OCI-LY1 (cell line): Measurements from ENCODE around the gene SLC43A3.

Experiments
- H2AFZ ChIP-seq: fragments of 200-600 bp; sonication (generic), shearing (Covaris generic); 2 replicates; pipeline ENCODE4 v1.6.0; 2014; ENCODE audit warnings: antibody characterized with exemption, mild to moderate bottlenecking, low read length
- H3F3A ChIP-seq: fragments of 200-600 bp; sonication (generic), shearing (Covaris generic); 2 replicates; pipeline ENCODE4 v1.6.0; 2014; ENCODE audit warnings: mild to moderate bottlenecking, antibody characterized with exemption, low read length, moderate library complexity; ENCODE audit not compliant: insufficient read depth
- H3K27ac ChIP-seq: fragments of 200-600 bp; sonication (generic); 2 replicates; pipeline ENCODE4 v1.5.1; 2014; ENCODE audit warnings: low read length, mixed run types, mild to moderate bottlenecking, low read depth; ENCODE audit not compliant: poor library complexity, severe bottlenecking
- H3K27me3 ChIP-seq: fragments of 200-600 bp; sonication (generic); 2 replicates; pipeline ENCODE4 v1.6.0; 2014; ENCODE audit warnings: antibody characterized with exemption, mild to moderate bottlenecking, low read length, moderate library complexity; ENCODE audit not compliant: insufficient read depth
- H3K36me3 ChIP-seq: fragments of 200-600 bp; sonication (generic); 2 replicates; pipeline ENCODE4 v1.6.1; 2014; ENCODE audit warnings: mild to moderate bottlenecking, antibody characterized with exemption, low read length, moderate library complexity, mixed read lengths; ENCODE audit not compliant: insufficient read depth
- H3K4me1 ChIP-seq: fragments of 200-600 bp; sonication (generic); 2 replicates; pipeline ENCODE4 v1.5.1; 2014; ENCODE audit warnings: mild to moderate bottlenecking, low read length, moderate library complexity; ENCODE audit not compliant: insufficient read depth, severe bottlenecking
- H3K4me2 ChIP-seq: fragments of 200-600 bp; sonication (generic), shearing (Covaris generic); 2 replicates; pipeline ENCODE4 v1.6.1; 2014; ENCODE audit warnings: low read length
- H3K4me3 ChIP-seq: fragments of 200-600 bp; sonication (generic); 2 replicates; pipeline ENCODE4 v1.5.1; 2014; ENCODE audit warnings: low read length, low read depth, mild to moderate bottlenecking, mixed read lengths; ENCODE audit not compliant: poor library complexity, severe bottlenecking
- H3K79me2 ChIP-seq: fragments of 200-600 bp; shearing (Covaris generic); 2 replicates; pipeline ENCODE4 v1.6.1; 2016; ENCODE audit warnings: mixed run types, low read length, mixed read lengths; ENCODE audit not compliant: insufficient read depth
- H3K9ac ChIP-seq: fragments of 200-600 bp; sonication (generic), shearing (Covaris generic); 2 replicates; pipeline ENCODE4 v1.6.1; 2014; ENCODE audit warnings: mild to moderate bottlenecking, low read length, mixed read lengths
- H3K9me2 ChIP-seq: fragments of 200-600 bp; sonication (generic), shearing (Covaris generic); 2 replicates; pipeline ENCODE4 v1.6.1; 2014; ENCODE audit warnings: low read depth, mild to moderate bottlenecking, low read length, mixed read lengths
- H3K9me3 ChIP-seq: fragments of 200-600 bp; shearing (Covaris generic); 2 replicates; pipeline ENCODE4 v1.6.1; 2014; ENCODE audit warnings: low read length, mixed read lengths
- H4K20me1 ChIP-seq: fragments of 200-600 bp; sonication (generic), shearing (Covaris generic); 2 replicates; pipeline ENCODE4 v1.6.0; 2016; ENCODE audit warnings: mild to moderate bottlenecking, low read length; ENCODE audit not compliant: insufficient read depth
- CTCF ChIP-seq: fragments of 200-600 bp; sonication (generic), shearing (Covaris generic); IDR thresholded peaks from 2 replicates; pipeline ENCODE4 v1.5.1; 2017; ENCODE audit warnings: mild to moderate bottlenecking, antibody characterized with exemption, low read length, moderate library complexity, mixed read lengths
- EZH2 ChIP-seq: fragments of 200-600 bp; sonication (generic), shearing (Covaris generic); IDR thresholded peaks from 2 replicates; pipeline ENCODE4 v1.8.0; 2017; ENCODE audit warnings: borderline replicate concordance, mixed run types, mild to moderate bottlenecking, antibody characterized with exemption, low read length, moderate library complexity, mixed read lengths

Gene SLC43A3

GRCh38 chr11:57417056-57417455 is 9.9 kb downstream of the SLC43A3 start:
- no peaks in the 10 kb centered on the region for H3K4me1 ChIP-seq
- H4K20me1 ChIP-seq = no peaks in the 10 kb centered on the region
- no peaks in the 10 kb centered on the region for H3F3A ChIP-seq
- no peak overlapping the region for H3K4me2 ChIP-seq
- H3K9me3 ChIP-seq = no peaks in the 10 kb centered on the region
- no peak overlapping the region for H3K9ac ChIP-seq
- peaks cover 99% of the 10 kb centered on the region for H3K36me3 ChIP-seq
- H3K27ac ChIP-seq = no peak overlapping the region
- no peaks in the 10 kb centered on the region for H3K79me2 ChIP-seq
- H3K4me3 ChIP-seq = no peak overlapping the region
- H2AFZ ChIP-seq = no peak overlapping the region
- H3K27me3 ChIP-seq = no peaks in the 10 kb centered on the region
- TF ChIP-seq EZH2 (no peak), CTCF (no peak)
- H3K9me2 ChIP-seq = no peaks in the 10 kb centered on the region

GRCh38 chr11:57416436-57416835 is 10.5 kb downstream of the SLC43A3 start:
- Histone ChIP-seq H3K27ac (no peak overlapping the region), H4K20me1 (no peaks in the 10 kb centered on the region), H3K9me2 (no peaks in the 10 kb centered on the region), H3K27me3 (no peaks in the 10 kb centered on the region), H3K4me2 (no peak overlapping the region), H3K4me1 (no peaks in the 10 kb centered on the region), H2AFZ (no peak overlapping the region), H3K79me2 (no peaks in the 10 kb centered on the region), H3K9ac (no peak overlapping the region), H3K4me3 (no peak overlapping the region), H3K9me3 (no peaks in the 10 kb centered on the region), H3K36me3 (peaks cover 98% of the 10 kb centered on the region), H3F3A (no peaks in the 10 kb centered on the region)
- TF ChIP-seq EZH2 (no peak), CTCF (no peak)

- Histone ChIP-seq H3K9me3 (no peaks in the 10 kb centered on the region), H3K4me3 (no peak overlapping the region), H3K4me1 (no peaks in the 10 kb centered on the region), H3F3A (no peaks in the 10 kb centered on the region), H3K4me2 (no peak overlapping the region), H3K9ac (no peak overlapping the region), H3K27me3 (no peaks in the 10 kb centered on the region), H4K20me1 (no peaks in the 10 kb centered on the region), H3K79me2 (no peaks in the 10 kb centered on the region), H3K36me3 (peaks cover 98% of the 10 kb centered on the region), H2AFZ (no peak overlapping the region), H3K9me2 (no peaks in the 10 kb centered on the region), H3K27ac (no peak overlapping the region)
- TF ChIP-seq CTCF (no peak), EZH2 (no peak)
These were observed 12.2 kb downstream of the SLC43A3 start for GRCh38 chr11:57414612-57415212.
